HG02623 (cell line): ENCODE results near the gene ACVRL1.
"Not testable (repeated sequence)": the region's sequence is repeated elsewhere in the genome, so short reads cannot be mapped to it uniquely, and the experiment has no call there.

Experiments
- ATAC-seq: cut with Tn5 transposase; IDR thresholded peaks from one replicate; pipeline ENCODE4 v1.9.1; 2021; ENCODE audit warnings: moderate library complexity; ENCODE audit not compliant: unreplicated experiment

ACVRL1 gene

DNA sequence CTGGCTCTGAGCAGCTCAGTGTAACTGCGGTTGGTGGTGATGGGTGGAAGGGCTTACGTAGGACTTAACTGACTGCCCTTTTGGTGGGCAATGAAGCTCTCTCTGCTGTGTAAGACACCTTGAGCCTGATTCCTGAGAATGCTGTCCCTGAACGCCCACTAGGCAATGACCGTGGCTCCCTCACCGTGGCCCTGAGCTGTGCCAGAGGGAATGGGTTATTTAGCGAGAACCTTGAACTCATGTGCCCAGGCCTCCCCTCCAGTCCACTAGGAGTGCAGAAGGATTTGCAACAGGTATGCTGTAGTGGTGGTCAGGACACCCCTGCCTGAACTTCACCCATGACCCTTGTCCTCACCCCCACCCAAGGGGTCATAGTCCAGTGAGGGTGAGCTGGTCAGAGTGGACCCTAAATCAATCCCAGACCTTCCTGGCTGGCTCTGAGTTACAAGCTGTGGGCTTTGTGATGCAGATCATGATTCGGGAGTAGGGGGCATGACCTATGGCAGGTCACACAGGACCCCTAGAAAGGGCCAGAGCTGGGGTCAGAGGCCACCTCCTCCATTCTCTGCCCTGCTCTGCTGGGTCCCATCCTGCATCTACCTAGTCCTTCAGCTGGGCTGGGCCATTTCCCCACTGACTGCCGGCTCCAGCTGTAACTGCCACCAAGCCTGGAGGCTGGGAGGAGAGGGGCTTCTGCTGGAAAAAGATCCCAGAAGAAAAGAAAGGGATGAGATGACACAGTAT, 33.9 kb upstream of the ACVRL1 start:
- ATAC-seq = no peak

DNA sequence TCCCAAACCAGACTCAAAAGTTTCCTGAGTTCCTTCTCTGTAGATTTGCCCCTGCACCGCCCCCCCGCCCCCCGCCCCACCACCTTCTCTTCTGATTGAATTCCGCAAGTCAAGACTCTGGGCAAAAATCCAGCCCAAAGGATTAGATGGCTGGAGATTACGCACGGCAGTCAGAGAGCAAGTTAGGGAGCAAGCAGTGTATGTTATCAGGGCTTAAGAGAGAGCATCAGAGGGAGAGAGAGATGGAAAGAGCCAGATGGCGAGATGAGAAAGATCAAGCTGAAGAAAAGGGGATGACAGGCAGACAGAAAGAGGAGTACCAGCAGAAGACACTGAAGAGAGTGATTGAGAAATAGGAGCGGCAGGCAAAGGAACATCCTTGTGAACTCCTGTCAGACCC, 33.3 kb upstream of the ACVRL1 start:
- ATAC-seq = no peak

DNA sequence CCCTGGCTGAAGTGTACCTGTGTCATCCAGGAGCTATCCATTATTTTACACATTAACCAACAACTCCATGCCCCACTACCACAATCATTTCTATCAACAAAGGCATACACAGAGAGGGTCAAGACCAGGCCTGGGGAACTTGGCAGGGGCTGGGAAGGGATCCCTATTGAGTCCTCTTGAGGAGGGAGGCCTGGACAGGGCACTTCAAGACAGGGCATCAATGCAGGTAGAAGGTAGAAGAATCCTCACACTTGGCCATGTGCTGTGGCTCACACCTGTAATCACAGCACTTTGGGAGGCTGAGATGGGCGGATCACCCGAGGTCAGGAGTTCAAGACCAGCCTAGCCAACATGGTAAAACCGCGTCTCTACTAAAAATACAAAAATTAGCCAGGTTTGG, 32.8 kb upstream of the ACVRL1 start:
- no peak for ATAC-seq

DNA sequence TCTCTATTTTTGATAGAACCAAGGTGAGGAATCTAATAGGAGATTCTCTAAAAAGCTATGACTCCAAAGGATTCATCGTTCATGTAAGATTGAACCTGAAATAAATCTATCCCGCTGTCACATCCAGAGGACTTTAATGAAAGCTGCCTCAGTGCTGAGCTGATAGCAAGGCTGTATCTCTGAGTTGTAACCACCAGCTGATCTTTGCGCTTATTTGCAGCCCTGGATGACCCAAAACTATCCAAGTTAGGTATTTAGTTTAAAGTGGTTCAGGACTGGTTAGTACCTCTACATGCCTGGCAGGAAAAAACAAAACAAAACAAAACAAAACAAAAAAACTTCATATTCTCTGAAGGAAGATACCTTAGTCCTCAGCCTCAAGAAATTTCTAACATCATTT, 28.2 kb upstream of the ACVRL1 start:
- no peak for ATAC-seq

DNA sequence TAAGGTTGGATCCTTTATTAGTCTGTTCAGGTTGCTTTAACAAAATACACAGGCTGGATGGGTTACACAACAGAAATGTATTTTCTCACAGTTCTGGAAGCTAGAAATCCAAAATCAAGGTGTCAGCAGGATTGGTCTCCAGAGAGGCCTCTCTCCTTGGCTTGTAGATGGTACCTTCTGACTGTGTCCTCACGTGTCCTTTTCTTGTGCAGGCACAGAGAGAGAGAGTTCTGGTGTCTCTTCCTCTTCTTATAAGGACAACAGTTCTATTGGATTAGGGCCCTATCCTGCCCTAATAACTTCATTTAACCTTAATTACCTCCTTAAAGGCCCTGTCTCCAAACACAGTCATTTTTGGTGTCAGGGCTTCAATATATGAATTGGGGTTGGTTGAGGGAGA, 24.0 kb upstream of the ACVRL1 start:
- no peak for ATAC-seq

DNA sequence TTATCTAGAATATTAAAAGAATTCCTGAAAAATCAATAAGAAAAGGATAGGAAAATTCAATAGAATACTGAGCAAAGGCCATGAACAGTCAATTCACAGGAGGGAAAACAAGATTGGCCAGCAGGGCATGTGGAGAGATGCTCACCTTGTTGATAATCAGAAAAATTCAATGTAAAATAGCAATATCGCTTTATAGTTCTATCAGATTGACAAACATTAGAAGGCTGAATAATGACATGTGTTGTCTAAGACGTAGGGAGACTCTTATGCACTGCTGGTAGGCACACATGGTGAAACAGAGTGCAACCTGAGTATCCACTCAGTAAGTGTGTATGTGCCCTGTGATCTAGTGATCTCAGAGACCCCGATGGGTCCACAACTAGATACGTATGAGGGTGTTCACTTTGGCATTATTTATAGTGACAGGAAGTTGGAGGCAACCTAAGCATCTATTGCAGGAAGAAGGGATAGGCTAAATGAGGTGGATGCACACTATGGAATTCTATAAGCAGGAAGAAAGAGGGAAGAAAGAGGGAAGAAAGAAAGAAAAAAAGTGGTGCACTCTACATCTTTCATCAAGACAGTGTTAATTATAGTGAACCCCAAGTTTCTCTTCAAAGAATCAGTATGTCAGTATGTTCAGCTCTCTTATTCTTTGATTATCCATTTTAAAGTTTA, 23.2 kb upstream of the ACVRL1 start:
- ATAC-seq = no peak

DNA sequence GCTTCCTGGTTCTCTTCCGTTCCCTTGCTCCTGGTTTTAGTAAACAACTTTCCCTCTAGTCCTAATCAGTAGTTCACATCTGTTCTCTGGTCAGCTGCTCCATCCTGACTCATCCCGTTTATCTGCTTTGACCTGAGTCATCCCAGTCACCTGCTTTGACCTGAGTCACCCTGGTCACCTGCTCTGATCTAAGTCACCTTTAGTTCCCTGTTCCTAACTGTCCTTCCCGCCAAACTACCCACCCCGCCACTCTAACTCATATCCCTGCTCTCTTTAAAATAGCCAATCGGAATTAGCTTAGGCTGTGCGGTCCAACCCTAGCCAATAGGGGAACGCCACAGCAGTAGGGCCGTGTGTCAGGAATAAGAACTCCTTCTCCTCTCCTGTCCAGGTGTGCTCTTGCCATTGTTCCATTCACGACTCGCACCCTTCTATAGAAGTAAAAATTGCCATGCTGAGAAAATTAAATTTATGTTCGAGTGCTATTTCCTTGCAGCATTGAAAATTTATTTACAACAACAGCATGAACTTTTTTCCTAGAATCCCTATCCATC, 22.6 kb upstream of the ACVRL1 start:
- no peak for ATAC-seq

DNA sequence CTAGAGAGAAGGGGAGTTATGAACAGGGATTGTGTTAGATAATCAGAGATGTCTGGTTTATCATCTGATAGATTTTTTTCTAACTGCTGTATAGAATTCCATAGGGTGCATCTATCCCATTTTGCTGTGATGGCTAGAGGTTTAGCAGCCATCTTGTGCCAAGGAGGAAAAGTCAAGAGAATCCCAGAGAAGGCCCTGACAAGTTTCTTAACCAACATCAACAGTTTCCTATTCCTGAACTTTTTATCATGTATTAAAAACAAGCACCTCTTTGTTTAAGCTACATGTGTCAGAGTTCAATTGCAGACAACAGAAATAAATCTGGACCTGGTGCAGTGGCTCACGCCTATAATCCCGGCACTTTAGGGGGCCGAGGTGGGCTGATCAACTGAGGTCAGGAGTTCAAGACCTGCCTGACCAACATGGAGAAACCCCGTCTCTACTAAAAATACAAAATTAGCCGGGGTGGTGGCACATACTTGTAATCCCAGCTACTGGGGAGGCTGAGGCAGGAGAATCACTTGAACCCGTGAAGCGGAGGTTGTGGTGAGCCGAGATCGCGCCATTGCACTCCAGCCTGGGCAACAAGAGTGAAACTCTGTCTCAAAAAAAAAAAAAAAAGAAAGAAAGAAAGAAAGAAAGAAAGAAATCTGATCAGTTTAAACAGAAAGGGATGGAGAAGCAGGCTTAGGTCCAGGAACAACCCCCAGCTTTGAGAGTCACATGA, 21.8 kb upstream of the ACVRL1 start:
- ATAC-seq = not testable (repeated sequence)

DNA sequence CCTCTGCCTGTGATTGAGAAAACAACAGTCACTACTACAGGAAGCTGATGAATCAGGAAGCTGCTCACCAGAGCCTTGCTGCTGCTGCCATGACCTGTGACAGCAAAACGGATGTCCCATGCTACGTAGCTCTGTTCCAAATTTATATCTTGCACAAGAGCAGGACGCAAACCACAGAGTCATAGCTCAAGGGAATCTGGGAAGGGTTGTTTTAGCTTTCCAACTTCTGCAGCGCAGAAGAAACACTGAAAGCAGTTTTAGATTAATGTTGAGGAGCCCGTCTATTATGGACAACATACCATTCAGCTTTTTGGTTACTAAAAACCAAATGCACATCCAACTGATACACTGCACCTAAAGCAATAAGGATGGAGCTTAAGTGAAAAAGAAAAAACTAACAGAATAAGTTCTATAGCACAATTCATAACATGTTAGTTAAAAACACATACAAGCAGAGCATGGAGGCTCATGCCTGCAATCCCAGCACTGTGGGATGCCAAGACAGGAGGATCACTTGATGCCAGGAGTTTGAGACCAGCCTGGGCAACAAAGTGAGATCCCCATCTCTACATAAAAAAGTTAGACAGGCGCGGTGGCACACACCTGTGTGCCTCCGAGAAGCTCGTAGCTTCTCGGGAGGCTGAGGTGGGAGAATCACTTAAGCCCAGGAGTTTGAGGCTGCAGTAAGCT, 21.1 kb upstream of the ACVRL1 start:
- ATAC-seq = no peak

DNA sequence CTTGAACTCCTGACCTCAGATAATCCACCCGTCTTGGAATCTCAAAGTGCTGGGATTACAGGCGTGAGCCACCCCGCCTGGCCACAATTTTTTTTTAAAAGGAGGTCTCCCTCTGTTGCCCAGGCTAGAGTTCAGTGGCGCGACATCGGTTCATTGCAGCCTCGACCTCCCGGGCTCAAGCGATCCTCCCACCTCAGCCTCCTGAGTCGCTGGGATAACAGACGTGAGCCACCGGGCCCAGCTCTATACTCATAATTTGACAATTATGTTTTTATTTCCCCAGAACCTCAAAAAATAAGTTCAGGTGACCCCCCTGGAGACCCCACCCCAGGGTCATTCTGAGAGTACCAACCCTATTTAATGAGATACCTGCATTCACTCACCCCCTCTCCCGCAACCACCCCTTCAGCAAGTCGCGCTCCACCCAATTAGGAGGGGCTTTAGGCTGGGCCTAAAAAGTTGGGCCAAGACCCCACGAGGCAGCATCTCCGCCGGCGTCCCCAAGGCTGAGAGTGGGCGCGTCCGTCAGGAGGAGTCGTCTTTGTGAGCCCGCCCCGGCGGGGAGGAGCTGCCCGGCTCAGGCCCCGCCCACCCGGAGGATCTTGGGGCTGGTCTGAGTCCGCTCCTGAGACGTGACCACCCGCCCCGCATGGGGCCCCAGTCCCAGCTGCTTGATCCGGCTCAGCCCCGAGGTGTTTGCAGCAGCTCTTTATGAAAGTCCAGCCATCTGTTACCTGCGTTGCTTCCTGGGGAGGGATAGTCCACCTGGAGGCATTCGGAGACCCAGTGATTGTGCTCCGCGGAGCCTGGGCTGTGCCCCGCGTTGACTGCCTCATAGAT, 19.6 kb upstream of the ACVRL1 start, which contains the start of gene ANKRD33:
ANKRD33 (plus strand) TSS at position 628 of the 840 bp plus-strand sequence; CDS start at position 712, 84 bp downstream.
- no peak for ATAC-seq

DNA sequence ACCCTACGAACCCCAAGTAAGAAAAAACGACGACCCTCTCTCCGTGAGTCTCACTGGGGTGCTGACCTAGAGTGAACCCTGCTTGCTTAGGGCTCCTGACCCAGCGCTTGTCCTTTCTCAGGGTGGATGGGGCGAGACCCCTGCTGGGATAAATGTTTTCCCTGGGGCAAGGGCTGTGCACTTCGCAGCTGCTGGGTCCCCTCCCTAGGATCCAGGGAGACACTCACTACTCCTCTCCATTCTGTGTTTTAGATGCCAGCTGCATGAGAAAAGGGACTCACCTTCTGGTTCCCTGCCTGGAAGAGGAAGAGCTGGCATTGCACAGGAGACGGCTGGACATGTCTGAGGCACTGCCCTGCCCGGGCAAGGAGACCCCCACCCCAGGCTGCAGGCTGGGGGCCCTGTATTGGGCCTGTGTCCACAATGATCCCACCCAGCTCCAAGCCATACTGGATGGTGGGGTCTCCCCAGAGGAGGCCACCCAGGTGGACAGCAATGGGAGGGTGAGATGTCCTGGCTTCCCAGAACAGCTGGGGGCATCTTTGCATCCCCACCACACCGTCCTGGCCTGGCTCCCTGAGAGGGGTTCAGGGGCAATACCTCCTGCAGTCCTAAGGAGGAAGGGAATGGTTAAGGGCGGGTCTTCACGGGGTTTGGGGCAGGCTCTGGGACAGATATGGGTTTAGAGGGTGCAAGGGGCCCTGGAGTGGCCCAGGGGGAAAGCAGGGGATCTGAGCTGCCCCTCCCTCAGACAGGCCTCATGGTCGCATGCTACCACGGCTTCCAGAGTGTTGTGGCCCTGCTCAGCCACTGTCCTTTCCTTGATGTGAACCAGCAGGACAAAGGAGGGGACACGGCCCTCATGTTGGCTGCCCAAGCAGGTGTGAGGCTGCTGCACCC, 18.7 kb upstream of the ACVRL1 start:
- ATAC-seq = no peak

DNA sequence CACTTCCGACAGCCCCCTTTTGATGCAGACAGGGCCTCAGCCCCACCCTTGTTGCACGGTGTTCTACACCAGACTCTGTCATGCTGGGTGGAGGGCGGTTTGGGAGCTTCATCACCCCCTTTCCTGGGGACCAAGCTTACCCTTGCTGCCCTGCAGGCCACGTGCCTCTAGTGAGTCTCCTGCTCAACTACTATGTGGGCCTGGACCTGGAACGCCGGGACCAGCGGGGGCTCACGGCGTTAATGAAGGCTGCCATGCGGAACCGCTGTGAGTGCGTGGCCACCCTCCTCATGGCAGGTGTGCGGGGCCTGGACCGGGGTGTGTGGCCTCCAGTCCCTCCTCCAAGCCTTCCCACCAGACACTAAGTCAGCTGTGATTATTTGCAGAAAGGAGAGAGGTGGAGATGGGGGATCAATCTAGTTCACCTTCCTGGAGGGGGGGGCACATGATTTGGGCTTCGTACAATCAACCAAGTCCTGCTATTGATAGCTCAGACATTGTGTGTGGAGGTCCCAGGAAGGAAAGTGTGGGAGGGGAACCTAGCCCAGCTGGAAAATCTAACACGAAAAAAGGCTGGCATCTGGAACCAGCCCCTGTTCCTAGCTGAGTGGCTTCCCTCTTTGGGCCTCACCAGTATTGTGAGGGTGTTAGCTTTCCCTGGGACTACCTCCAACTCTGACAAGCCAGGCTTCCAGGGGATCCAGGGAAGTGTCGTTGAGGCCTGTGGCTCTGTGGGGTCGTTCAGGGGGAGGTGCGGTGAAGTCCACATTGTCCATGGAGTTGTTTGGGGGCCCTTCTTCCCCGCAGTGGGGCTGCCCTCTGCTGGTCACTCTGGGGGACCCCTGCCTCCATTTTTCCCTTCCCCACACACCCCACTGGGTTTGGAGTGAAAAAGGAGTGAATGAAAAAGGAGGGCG, 17.8 kb upstream of the ACVRL1 start:
- ATAC-seq = no peak

DNA sequence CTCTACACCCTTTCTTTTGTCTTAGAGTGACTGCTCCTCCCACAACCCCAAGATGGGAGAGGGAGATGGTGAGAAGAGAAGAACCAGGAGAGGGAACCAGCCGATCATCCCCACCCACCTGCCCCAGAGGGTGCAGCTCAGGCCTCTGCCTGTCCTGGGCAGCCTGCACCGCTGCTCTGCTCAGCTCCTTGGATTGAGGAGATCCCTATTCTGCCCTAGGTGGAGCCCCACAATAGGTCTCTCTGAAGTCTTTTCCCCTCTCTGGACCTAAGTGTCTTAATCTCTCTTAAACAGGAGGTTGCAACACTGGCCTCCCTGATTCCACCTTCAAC, 17.2 kb upstream of the ACVRL1 start:
- no peak for ATAC-seq

DNA sequence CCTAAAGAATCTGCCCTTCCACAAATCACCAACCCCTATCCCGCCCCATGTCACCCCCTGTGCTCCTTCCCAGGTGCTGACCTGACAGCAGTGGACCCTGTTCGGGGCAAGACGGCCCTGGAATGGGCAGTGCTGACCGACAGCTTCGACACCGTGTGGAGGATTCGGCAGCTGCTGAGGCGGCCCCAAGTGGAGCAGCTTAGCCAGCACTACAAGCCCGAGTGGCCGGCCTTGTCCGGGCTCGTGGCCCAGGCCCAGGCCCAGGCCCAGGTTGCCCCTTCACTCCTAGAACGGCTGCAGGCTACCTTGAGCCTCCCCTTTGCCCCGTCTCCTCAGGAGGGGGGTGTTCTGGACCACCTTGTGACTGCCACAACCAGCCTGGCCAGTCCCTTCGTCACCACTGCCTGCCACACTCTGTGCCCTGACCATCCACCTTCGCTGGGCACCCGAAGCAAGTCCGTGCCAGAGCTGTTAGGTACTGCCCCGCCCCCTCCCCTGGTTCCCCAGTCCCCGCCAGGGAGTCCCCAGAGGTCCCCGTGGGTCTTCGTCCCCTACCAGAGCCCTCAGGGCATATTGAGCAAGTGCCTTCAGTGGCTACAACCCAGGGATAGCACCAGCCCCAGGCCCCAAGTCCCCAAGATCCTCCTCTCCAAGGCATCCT, 16.7 kb upstream of the ACVRL1 start:
- no peak for ATAC-seq

DNA sequence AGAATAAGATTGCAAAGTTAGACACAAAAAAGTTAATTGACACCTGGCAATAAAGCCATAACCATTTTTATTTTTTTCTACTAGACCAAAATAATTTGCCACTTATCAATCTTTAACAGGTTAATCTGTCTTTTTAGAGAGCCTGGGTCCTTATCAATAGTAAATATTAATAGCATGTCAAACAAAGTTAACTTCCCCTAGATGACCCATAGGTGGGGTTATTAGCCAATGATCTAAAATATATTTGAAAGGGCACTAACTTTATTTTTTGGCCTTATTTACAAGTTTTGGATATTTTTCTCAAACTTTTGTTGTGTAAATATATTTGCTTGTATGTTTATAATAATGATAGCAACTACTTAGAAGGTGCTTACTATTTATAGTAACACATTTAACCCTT, 15.5 kb upstream of the ACVRL1 start:
- ATAC-seq = no peak

DNA sequence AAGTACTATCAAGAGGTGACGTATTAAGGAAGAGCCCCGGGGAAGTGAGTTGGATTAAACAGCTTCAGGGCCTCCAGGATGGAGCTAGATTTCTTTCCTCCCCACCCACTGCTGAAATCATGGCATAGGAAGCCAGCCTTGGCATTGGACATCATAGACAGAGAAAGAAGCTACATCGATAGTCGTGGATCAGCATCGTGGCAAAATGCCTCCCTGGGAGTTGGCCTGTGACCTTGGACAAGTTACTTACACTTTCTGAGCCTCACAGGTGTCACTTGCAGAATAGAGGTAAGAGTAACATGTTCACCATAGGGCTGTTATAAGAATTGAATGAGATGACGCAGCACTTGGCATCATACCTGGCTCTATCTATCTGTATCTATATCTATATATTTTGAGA, 13.5 kb upstream of the ACVRL1 start:
- ATAC-seq = no peak

DNA sequence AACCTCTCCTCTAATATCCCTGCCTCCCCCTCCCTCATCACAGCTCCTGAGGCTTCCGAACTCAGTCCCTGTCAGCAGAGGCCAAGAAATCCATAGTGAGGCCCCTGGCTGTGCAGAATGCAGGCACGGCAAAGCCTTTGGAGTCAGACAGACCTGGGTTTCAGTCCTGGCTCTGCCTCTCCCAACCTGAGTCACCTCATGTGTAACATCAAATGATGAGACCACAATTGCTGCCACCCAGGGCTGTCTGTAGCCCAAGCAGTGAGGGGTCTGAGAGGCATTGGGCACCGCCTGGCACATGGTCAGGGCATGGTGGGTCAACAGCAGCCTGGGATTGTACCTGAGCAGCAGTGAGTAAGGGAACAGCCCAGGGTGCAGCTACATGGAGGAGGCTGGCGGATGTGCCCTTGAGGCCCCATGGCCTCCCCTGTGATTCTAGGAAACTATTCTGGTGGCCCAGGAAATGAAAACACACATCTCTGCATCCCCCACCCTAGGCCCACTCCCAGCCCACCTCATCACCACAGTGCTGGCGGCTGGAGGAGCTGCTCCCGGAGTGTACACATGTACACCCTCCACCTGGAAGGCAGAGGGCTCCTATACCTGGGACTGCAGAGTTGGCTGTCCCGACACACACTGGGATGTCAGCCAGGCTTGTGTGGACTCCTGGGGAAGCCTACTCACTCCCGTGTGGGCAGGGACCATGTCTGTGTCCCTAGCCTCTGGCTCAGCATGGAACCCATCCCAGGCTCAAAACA, 11.7 kb upstream of the ACVRL1 start:
- no peak for ATAC-seq
